CD4-positive, alpha-beta T cell treated with Interleukin-4 for 4 hours (primary cell): ENCODE data around the gene KLF15.

Experiments
- DNase-seq: peaks from one replicate; pipeline ENCODE4 v3.0.0-alpha.2; 2020

The KLF15 gene

GRCh38 chr3:126319701-126320295 is 37.4 kb downstream of the KLF15 start:
- no peak for DNase-seq

- DNase-seq: no peak
Measured at GRCh38 chr3:126317029-126317996, 39.9 kb downstream of the KLF15 start.

- no peak for DNase-seq
Measured at GRCh38 chr3:126316501-126316939, 40.7 kb downstream of the KLF15 start.

- DNase-seq: no peak
Measured at GRCh38 chr3:126316031-126316461, 41.2 kb downstream of the KLF15 start.

GRCh38 chr3:126314790-126315658 is 42.2 kb downstream of the KLF15 start:
- DNase-seq: no peak

DNA sequence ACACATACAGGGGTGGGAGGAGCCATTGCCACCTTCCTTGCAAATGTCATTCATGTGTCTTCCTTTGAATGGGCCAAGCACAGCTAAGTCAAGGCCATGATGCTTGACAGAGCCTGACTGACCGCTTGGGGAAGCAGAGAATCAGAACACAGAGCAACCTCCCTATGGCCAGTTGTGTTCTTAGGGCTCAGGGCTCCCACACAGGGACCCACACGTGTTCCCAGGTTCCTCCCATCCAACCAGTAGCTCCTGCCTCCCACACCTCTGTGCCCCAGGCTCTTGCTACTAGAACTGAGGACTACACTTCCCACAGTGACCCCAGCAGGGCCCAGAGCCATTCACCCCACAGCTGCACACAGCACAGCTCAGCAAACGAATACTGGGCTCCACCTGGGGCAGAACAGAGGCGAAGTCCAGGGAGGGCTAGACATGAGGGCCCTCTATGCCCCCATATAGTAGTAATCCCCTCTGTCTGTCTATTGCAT is 42.9 kb downstream of the KLF15 start:
- no peak for DNase-seq

DNA sequence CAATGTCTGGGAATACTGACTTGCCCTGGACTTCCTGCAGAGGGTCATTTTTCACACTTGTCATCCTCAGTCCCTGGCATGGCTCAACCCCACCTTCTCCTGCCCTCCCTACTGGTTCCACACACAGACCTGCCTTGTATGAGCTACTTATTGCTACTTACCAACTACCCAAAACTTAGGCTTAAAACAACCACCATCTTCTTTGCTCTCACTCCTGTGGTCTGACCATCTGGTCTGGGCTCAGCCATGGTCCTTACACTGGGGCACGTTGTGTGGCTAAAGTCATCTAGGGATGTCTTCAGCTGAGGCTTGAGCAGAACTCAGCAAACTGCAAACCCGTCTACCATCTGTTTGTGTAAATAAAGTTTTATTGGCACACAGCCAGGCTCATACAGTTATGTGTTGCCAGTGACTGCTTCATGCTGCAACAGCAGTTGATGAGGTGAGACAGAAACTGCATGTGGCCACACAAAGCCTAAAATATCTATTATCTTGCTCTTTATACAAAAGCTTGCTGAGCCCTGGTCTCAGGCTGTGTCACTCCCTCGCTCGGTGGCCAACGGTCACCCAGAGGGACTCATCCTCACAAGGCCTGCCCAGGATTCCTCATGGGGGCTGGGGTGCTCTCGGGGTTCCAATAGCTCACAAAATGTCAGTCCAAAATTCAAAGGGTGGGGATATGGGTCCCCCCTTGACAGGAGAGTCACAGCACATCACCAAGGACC is 43.5 kb downstream of the KLF15 start:
- no peak for DNase-seq

GRCh38 chr3:126313166-126313565 is 44.0 kb downstream of the KLF15 start:
- DNase-seq: no peak

DNA sequence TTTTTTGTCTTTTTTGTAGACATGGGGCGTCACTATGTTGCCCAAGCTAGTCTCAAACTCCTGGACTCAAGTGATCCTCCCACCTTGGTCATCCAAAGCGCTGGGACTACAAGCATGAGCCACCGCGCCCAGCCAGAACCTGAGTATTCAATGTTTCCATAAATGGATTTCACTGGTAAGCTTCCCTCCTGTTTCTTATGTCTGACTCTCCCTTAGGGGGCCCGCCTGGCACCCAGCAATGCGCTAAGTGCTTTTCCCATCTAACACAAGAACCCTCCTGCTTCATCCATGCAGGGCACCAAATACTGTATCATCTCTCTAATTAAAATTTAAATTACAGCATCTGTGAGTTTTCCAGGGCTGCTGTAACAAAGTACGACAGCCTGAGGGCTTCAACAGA is 44.9 kb downstream of the KLF15 start:
- DNase-seq: no peak

DNA sequence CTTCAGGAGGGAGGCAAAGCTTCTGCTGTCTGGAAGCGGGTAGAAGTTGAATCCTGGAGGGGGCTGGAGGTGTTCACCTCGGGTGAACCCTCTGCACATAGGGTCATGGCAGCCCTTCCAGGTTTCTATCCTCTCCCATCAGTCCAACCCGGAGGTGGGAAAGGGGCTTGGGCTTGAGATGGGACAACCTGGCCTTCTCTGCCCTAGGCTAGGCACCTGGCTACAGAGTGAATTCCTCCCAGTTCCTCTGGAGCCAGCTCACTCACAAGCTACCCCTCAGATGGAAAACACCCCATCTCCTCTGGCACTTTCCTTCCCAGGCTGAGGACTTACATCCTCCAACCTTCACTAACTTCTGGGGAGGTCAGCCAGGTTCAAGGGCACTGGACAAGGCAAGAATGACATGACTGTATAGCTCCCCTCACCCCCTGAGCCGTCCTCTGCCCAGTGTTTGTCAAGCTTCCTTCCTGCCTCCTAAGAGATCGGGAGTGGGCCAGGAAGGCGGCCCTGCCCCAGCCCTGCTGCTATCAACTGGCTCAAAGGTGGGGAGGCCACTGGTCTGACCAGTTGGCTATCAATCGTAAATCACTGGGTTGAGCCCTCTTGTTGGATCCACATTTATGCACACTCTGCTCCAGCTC is 45.8 kb downstream of the KLF15 start:
- no peak for DNase-seq

DNA sequence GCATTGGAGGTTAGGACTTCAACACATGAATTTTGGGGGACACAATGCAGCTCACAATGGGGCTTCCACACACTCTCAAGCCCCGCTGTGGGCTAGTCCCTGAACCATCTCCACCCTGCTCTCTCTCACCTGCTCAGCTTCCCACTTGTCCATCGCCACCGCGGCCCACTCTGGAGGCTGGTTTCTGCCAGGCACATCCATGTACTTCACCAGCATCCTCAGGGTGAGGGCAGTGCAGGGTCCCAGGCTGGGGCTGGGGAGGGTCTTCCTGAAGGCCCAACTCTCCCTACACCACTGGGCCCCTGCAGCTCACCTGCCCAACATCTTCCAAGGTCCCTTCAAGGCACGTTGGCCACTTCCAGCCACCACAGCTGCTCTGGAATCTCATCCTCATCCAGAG is 46.4 kb downstream of the KLF15 start:
- no peak for DNase-seq

DNA sequence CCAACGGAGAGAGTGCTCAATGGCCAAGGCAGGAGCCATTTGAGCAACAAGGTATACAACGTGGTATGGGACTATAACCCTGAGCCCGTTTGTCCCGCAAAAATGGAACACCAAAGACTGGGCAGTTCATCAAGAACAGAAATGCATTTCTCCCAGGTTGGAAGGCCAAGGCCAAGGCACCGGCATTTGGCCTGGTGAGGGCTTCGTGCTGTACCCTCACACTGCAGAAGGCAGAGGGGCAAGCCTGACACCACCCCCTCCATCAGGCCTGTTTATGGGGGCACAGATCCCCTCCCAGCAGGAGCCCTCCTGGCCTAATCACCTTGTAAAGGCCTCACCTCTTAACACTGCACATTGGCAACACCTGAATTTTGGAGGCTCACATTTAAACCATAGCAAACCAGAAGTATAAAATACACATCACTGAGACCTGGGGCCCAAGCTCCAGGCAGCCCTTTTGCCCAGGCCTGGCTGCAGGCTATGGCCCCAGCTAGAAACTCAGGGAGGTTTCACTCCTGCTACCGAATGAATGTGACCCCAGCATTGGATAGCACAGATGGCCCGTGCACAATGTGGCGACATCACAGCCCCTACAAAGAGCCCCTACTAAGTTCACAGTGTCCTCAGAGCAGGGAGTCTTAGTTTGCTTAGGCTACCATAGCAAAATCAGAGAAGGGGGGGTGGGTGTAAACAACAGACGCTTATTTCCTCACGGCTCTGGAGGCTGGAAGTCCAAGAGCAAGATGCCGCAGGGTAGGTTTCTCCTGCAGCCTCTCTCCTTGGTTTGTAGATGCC is 47.1 kb downstream of the KLF15 start:
- no peak for DNase-seq

- DNase-seq: no peak
Measured at GRCh38 chr3:126309165-126309564, 48.0 kb downstream of the KLF15 start.

GRCh38 chr3:126308394-126309125 is 48.6 kb downstream of the KLF15 start:
- DNase-seq: no peak

GRCh38 chr3:126307591-126308393 is 49.4 kb downstream of the KLF15 start:
- DNase-seq: no peak

- DNase-seq: no peak
Measured at GRCh38 chr3:126306888-126307482, 50.2 kb downstream of the KLF15 start.

DNA sequence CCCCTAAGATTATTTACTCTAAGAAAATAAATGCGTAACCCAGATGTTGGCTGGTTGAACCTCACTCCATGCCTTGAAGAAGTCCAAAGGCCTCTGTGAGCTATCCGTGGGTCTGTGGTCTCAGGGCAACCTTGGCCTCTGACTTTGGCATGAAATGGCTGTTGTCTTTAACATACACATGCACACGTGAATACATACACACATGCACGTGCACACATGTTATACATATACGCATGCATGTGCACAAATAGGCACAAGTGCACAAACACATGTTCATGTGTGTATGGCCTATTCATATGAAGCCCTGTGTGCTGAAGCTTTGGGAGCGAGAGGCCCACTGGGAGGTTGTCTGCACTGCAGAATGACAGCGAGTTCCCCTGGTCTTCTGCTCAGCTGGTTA is 50.8 kb downstream of the KLF15 start:
- no peak for DNase-seq

- DNase-seq: no peak
Measured at GRCh38 chr3:126305427-126305826, 51.8 kb downstream of the KLF15 start.

GRCh38 chr3:126304704-126305103 is 52.5 kb downstream of the KLF15 start:
- DNase-seq: no peak
